Measurements from ENCODE around the gene ANAPC15.
A peak's percentile ranks its signal among the peaks of the same experiment; 100 is the strongest.

The ANAPC15 gene

GRCh38 chr11:72084965-72085364, 27.5 kb downstream of the ANAPC15 start:
- DNase-seq = peak in 1 of 14 donors; percentile 88

DNA sequence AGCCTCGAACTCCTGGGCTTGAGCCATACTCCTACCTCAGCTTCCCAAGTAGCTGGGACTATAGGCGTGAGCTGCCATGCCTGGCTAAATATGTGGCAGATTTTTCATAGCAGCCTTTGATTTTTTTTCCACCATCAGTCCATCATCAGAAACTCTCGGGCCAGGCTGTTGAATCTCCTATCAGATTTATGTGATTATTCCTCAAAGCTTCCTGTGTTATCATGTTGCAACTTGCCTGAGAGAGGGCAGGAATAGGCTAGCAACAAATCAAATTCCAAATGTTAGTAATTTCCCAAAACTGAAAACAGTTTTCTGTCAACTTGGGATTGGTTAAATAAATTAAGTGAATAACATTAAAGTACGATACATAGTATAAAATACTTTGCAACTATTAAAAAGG, 28.4 kb downstream of the ANAPC15 start:
- no peak for DNase-seq

- no peak for DNase-seq
Measured at GRCh38 chr11:72083414-72083813, 29.1 kb downstream of the ANAPC15 start.

GRCh38 chr11:72081821-72082453, 30.6 kb downstream of the ANAPC15 start:
- DNase-seq = no peak

DNA sequence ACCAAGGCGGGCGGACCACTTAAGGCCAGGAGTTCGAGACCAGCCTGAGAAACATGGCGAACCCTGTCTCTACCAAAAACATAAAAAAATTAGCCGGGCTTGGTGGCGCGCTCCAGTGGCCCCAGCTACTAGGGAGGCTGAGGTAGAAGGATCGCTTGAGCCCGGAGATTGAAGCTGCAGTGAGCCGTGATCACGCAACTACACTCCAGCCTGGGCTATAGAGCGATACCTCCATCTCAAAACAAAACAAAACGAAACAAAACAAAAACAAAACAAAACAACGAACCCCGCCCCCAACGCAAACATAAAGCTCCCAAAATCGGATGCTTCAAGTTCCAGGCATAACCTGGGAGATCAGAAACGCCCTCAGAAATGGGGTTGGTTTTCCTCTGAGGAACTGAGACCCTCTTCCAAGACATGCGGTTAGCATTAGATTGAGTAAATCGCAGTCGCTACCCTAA, 31.3 kb downstream of the ANAPC15 start:
- DNase-seq = no peak

GRCh38 chr11:72080326-72081183, 31.9 kb downstream of the ANAPC15 start, which contains the start of the genes LRRC51 and NUMA1:
TSS of gene LRRC51 (plus strand) at chr11:72080850. CDS start at chr11:72089084, 8,234 bp downstream.
TSS of gene NUMA1 (minus strand) at chr11:72080542. CDS start at chr11:72035943, 44,599 bp downstream.
- peak; percentile 76 to 99 (median 95) for DNase-seq

GRCh38 chr11:72079819-72080325, 32.6 kb downstream of the ANAPC15 start:
- peak in 1 of 14 donors; percentile 40 for DNase-seq

DNA sequence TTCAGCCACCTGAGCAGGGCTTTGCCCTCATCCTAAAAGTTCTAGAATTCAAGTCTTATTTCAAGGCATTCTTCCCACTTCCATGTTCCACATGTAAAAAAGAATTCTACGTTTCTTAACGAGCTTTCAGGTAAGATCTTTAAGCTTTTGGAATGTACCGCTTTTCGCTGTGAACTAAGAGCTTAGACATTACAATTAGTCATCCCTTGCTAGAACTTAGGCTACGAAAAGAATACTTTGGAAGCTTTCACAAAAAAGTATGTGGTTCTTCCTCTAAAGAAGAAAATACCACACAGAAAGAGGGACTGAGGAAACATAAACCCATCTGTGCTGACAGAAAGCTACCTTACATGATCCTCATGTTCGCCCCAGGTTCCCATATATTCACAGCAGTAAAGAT, 34.0 kb downstream of the ANAPC15 start:
- DNase-seq = no peak

DNA sequence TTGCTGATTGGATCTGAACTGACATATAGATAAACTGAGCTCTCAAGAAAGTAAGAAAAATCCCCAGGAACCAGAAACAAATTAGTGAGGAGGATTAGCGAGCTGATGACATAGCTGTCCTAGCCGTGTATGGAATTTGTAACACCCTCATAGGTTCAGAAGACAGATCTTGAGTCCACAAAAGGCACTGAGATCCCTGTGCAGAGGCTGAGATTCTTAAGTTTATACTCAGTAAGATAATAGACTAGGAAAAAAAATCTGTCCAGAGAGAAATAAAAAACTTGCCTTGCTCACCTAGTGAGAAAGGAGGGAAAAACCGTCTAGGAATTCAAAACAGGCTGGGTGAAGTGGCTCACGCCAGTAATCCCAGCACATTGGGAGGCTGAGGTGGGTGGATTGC, 36.7 kb downstream of the ANAPC15 start:
- DNase-seq = no peak

GRCh38 chr11:72075109-72075508, 37.4 kb downstream of the ANAPC15 start:
- peak in 1 of 14 donors; percentile 17 for DNase-seq

- DNase-seq = no peak
Measured at GRCh38 chr11:72072348-72072747, 40.1 kb downstream of the ANAPC15 start.

DNA sequence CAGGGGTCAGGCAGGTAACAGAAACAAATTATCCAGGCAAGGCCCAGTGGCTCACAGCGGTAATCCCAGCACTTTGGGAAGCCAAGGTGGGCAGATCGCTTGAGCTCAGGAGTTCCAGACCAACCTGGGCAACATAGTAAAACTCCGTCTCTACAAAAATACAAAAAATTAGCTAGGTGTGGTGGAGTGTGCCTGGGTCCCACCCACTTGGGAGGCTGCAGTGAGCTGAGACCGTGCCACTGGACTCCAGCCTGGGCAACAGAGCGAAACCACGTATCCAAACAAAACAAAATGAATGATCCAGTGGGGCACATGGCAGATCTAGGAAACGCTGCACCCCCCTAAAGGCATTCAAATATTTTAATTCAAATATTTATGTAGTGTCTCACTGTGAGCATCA, 42.0 kb downstream of the ANAPC15 start:
- DNase-seq = no peak

DNA sequence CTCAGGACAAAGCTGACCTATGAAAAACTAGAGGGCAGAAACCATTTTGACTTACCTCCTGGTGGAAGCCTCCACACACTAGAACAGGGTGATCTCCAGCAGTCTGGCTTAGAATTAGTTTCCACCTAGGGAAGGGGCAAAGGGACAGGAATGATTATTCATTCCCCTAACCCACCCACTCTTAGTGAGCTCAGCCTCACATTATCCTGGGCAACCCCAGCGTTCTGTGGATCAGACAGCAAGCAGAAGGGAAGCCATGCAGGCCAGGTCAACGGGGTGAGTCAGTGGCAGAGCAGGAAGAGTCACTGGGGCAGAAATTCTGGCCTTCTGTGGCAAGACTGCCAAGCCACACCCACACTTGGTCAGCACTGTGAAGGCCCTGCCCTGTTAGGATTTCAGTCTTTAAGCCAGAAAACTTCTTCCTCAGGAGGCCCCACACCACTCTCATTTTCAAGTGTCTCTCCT, 42.7 kb downstream of the ANAPC15 start:
- DNase-seq = peak in 9 of 14 donors; percentile 12 to 79 (median 40)

DNA sequence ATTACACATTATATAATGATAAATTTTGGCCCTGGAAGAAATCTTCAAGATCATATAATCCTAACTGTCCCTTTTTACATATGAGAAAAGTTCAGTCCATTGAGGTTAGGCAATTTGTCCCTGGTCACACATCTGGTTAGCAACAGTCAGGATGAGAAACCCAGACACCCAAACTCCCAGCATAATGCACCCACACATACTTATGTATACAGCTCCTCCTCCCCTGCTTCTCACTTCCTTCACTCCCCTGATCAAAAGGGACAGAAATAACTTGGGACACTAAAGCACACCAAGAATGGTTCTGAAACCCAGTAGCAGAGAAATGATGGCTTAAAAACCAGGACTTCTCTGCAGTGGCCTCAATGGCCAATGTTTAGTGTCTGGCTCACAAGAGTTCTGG, 43.3 kb downstream of the ANAPC15 start:
- no peak for DNase-seq

GRCh38 chr11:72067676-72068075, 44.8 kb downstream of the ANAPC15 start:
- no peak for DNase-seq

DNA sequence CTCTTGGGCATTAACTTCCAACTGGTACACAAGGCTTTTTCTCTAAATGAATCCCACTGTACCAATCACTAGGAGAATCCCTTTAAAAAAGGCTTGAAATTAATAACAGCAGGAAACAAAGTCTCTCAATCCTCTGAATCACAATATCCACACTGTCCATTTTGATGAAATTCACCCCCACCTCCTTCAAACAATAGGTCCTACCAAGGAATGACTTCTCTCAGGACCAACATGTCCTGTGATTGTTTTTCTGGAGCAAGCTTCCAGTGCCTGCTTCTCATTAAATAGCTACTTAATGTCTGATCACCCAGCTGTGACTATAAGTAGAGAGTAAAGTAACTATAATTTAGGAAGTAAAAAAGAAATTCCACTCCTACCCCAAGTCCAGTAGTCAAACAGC, 45.2 kb downstream of the ANAPC15 start:
- DNase-seq = no peak

- no peak for DNase-seq
Measured at GRCh38 chr11:72066855-72067254, 45.6 kb downstream of the ANAPC15 start.

- no peak for DNase-seq
Measured at GRCh38 chr11:72061739-72062396, 50.6 kb downstream of the ANAPC15 start.

Measured in C1 segment of cervical spinal cord (tissue), 14 donors.